Stimulated activated CD4-positive, alpha-beta T cell treated with anti-CD3 and anti-CD28 coated beads, Interleukin-15, amount 100 ng/mL, for 1 hour (primary cell): ENCODE results near the gene PRKCZ.
A peak's percentile ranks its signal among the peaks of the same experiment; 100 is the strongest.
"Not testable (repeated sequence)": the region's sequence is repeated elsewhere in the genome, so short reads cannot be mapped to it uniquely, and the experiment has no call there.

Experiments used
- DNase-seq, 2 donors: peaks; one replicate each; pipeline ENCODE4 v3.0.0-alpha.2; 2020; ENCODE audit warnings: low read depth in 1 of 2, low spot score in 1 of 2

PRKCZ gene

DNA sequence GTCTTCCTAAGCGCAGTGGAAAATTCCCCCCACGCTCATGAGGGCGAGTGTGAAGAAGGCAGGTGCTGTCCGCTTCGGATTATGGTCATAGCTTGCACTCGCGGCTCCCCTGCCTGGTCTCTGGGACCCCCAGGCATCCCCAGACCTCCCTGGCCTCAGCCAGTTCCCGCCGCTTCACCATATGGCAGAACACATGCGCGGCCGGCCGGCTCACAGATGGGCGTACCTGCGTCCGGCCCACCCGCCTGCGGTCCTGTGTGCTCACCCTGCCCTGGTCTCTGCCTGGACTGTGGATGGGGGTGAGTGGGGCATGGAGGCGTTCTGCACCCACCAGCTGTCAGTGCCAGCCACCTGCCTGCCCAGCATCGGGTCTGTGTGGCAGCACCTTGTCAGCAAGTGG lies 34.1 kb downstream of the PRKCZ start:
- no peak for DNase-seq

DNA sequence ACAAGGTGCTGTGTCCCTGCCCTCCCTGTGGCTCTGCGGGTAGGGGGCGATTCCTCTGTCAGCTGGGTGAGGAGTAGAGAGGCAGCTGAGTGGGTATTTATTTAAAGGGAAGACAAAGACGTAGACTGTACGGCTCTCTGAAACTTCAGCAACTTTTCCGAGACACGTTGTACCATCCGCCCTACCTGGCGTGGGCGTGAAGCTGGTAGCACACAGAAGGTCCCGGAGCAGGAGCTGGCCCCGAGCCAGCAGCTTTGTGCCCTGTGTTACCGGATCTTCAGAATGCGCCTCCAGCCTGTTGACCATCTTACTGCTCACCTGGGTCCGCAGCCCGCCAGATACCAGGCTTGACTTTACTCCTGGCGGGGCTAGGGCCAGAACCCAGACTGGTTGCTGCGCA lies 34.9 kb downstream of the PRKCZ start:
- DNase-seq, result no peak

DNA sequence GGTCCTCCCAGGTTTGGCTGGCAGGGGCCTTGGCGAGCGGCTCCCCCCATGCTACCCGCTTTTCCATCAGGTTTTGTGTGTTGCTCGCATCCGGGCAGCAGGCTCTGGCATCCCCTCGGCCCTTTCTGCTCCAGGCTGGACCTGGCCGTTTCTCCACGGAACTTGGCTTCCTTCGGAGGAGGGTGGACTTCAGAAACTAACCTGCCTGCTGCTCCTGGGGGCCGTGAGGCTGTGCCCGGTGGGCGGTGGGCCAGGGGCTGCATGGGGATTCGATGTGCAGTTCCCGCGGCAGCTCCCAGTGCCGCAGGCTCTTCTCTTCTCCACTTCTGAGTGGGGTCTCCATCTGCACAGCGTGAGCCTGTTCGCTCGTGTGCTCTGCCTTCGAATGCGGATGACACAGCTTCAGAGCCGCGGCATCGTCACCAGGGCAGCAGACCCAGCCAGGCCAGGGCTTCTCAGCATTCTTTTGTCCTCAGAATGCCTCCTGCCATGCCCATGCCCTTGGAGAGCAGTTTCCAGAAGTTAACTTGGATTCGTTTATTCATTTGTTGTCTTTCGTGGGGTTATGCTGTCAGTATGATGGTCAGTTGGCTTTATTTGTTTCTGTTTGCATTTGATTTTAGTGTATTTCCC lies 36.4 kb downstream of the PRKCZ start:
- DNase-seq, result no peak

DNA sequence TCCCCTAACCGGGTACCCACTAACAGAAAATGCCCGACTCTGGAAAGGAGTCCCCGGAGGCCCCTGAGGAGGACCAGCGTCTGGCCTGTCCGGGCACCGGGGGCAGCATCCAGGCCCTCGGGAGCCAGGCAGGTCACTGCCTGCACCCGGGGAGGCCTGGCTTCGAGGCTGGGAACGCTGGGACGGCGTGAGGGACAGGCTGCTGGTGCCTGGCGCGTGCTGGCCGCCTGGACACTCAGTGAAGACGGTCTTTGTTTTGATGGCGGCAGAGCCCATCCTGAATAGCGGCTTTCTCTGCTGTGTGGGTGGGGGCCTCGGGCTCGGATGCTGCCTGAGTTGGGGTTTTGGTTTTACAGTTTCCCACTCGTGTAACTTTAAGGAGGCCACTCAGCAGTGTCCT lies 37.6 kb downstream of the PRKCZ start:
- DNase-seq, result no peak

DNA sequence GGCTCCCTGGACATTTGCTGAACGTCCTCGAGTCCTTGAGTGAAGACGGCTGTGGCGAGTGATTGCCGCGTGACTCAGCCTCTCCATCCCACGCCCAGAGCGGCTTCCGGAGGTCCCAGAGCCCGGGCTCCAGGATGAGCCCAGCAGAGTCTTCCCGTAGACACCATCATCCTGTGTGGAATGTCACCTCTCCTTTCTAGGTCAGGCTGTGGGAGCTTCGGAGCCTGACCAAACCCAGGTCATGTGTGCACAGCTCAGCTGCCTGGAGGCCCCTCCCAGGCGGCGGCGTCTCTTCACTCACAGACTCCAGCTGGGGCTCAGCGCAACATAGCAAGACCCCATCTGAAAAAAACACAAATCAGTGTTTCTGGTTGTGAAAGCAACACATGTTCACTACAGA lies 38.2 kb downstream of the PRKCZ start:
- DNase-seq, result no peak

DNA sequence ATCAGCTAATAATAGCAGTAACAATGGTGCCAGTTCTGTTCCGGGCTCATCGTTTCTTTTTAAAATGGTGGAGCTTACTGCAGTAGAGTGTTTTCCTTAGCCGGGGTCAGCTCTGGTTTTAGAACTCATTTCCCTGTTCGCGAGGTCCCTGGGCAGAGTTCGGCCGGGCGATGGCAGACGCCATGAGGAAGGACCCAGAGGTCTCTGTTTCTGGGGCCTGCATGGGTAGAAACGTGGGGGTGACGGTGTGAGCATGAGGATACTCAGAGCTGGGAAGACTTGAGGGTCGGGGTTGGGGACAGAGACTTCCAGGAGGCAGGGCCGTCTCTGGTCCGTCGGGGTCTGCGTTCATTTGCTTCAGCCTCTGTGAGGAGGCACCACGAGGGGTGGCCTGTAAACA lies 38.8 kb downstream of the PRKCZ start:
- DNase-seq, result no peak

DNA sequence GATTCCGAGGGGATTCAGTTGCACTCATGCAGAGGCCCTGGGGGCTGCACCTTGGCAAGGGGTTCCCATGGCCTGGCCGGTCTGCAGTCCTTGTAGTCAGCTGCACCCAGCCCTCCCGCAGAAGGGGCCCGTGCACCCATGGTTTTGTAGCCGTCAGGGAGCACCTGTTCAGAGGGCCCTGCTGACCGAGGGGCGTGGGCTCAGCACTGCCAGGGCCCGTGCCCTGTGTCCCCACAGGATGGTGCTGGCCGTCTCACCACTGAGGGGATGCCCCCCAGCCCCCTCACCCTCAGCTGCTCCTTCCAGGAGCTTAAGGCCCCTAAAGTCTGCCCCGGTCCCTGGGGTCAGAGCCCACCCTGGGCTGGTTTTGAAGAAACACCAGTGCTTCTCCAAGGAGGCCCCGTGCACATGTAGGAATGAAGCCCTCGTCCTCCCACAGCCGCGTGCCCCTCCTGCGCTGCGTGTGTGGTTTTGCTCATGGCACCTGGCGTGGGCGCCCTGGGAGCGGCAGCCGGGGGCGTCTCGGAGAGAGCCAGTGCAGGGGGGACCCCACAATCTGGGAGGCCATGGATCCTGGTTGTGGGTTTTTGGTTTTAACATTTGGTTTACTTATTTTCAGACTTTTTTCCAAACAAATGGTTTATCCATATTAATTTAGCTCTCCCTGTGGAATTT lies 40.1 kb downstream of the PRKCZ start:
- DNase-seq, result no peak

DNA sequence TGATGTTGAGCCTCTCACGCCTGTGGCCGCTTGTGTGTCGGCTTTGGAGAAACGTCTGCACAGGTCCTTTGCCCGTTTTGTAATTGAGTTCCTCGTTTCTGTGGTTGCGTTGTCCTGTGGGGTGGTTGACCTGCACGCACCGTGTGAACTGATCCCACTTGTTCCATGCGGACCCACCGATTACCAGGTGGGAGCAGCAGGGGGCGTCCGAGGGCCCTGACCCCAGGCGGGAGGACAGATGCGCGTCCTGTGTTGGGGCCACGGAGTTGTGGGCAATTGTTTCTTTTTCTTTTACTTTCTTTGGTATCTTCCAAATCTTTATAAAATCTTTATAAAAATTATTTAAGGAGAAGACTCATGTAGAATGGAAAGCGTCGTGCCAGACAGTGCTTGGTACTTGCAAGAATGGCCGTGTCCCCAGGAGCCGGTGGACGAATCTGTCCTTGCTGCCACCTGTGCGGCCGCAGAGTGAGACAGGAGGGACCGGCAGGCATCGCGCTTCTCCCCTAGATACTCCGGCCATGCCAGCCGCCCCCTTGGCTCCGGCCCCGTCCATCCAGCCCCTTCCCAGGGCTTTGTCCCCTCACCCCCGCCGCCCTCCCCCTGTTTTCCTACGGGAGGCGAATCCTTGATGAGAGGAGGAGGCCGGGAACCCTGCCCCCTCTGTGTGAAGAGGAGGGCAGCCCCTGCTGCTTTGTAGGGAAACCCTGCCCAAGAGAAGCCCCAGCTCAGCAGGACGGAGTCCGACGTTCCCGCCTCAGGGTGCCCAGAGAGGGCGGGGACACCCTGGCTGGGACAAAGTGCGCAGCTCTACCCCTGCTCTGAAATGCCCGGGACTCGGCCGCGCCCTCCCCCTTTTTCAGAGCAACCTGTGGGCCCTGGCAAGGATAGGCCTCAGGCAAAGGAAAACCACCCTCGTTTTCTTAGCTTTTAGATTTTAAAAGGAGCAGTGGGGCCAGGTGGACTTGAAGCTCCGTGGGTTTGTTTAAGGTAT lies 41.7 kb downstream of the PRKCZ start:
- DNase-seq, result peak; percentile 13 to 23

DNA sequence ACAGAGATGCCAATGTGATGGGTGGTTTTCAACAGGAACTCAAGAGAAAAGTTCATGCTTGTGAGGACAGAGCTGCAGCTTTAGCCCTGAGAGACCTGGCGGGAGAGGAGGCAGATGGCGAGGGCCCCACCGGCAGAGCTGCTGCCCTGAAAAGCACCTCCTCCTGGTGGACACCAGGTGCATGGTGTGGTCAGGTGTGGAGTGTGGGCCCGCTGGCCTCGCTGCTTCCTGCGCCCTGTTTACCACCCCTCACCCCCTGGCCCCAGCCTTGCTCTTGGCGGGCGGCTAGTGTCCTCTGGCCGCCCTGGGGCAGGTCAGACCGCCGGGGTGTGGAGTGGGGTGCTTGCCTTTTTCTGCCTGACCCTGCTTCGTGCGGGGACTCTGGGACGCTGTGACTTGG lies 42.8 kb downstream of the PRKCZ start:
- DNase-seq, result no peak

DNA sequence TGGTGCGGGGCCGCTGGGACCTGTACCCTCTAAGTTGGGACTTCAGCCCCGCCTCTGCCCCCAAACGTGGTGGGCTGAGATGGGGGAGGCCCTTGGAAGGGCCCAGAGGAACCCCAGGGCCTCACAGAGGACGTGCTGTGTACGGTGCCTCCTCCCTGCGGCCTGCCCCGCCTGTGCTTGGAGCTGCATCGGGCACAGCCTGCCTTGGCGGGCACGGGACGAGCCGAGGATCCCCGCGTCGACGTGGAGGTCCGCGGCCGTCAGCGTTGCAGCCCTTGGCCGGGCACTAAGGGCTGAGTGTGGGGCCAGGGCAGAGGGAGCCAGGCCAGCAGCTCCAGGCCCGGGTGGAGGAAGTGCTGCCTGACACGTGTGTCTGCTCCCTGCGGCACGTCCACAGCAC lies 43.4 kb downstream of the PRKCZ start:
- DNase-seq, result no peak

DNA sequence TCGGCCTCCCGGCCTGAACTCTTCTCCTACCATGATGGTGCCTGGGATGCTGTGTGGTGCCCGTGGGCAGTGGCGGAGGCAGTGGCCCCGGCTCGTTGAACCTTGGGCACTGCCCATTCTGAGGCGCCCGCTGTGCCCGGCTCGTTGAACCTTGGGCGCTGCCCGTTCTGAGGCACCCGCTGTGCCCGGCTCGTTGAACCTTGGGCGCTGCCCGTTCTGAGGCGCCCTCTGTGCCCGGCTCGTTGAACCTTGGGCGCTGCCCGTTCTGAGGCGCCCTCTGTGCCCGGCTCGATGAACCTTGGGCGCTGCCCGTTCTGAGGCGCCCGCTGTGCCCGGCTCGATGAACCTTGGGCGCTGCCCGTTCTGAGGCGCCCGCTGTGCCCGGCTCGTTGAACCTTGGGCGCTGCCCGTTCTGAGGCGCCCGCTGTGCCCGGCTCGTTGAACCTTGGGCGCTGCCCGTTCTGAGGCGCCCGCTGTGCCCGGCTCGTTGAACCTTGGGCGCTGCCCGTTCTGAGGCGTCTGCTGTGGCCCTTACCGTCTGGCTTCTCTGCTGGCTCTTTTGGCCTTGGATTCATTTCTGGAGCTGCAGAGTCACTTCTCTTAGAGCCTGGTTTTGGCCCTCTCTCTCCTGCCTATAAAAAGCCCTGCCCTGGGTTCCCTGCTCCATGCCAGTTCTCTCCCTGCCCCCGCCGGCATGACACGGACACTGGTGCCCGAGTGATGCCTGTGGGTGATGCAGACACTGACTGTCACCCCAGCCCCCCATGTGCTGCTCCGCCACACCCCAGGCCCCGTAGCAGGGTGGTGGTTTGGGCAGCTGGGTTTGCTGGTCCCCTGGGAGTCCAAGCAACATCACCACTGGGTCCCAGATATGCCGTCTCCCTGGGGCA lies 44.3 kb downstream of the PRKCZ start:
- not testable (repeated sequence) for DNase-seq

DNA sequence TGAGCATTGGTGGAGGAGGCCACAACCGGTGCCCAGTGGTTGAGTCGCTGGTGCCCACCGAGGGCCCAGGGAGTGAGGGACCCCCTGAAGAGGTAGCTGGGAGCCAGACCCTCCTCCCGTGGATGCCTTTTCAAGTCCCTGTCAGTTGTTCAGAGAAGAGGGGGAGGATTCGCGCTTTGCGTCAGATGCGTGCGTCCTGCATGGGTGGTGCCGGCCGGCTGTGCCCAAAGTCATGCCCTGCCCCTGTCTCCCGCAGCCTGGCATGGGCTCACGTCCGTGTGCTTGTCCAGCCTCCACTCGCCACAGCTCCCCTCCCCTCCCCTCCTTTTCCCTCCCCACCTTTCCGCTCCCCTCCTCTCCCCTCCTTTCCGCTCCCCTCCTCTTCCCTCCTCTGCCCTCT lies 45.2 kb downstream of the PRKCZ start:
- DNase-seq, result no peak

DNA sequence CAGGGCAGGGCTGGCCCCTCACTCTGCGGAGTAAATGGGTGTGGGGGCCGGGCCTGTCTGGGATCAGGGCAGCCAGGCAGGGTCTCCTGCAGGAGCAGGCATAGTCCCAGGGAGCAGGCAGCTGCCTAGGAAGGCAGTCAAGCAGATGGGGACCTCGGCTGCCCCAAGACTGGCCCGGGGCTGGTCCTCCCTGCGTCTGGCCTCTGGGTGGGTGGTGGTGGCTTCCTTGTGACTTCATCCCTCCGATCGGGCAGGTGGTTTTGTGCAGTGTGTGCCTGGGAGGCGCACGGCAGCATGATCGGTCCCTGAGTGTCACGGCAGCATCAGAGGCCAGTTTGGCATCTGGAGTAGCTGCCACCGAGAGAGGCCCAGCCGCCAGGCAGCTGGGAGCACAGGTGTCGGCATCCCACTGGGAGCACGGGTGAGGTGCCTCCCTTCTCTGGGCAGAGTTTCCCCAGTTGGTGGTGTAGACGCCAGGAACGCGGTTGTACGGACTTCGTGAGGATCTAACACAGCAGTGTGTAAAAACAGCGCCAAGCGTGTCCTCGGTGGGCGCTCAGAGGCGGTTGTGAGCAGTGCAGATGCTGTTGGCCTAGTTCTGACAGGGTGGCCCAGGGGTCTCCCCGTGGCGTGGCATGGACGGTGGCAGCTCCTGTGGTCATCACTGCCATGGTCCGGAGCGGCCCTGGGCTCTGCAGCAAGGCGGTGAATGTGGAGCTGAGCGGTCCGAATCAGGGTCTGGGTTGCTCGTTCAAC lies 45.9 kb downstream of the PRKCZ start:
- DNase-seq, result no peak

DNA sequence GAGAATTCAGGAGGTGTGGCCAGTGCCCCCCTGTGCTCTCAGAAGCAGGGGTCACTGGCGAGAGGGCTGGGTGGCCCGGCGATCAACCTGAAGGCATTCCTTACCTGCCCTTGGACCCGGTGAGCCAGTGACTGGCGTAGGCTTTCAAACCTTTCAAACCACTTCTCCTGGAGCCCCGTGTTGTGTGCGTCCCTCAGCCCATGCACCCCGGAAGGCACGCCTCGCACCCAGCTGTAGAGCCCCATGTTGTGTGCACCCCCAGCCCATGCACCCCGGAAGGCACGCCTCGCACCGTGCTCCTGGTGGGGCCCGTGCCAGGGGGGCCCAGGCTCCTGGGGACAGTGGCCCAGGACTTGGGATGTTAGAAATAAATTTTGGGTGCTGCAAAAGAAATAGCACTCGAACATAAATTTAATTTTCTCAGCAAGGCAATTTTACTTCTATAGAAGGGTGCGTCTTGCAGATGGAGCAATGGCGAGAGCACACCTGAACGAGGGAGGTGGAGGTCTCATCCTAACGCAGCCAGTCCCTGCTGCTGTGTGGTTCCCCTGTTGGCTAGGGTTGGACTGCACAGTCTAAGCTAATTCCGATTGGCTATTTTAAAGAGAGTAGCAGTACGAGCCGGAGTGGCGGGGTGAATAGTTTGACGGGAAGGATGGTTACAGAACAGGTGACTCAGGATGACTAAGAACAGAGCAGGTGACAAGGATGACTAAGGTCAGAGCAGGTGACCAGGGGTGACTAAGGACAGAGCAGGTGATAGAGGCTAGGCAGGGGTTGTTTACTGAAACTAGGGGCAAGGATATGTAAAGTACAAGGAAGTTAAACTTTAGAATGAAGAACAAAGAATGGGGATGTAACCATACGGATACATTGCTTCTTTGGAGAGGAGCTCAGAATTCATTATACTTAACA lies 47.4 kb downstream of the PRKCZ start:
- no peak for DNase-seq

DNA sequence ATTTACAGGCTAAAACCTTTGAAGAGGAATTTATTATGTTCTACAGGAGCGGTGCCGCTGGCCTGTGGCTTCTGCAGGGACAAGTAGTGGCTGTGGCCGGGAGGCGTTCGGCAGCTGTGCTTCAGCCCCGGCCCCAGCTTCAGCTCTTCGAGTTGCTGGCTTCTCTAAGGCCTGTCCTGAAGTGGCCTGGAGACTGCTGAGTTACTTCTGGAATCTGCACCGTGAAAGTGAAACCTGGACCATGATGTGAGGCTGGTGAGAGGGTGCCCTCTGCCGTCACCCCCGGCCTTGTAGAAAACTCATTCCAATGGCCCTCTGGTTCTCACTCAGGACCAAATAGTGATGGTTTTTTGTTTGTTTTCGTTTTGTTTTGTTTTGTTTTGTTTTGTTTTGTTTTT lies 48.1 kb downstream of the PRKCZ start:
- DNase-seq, result no peak

DNA sequence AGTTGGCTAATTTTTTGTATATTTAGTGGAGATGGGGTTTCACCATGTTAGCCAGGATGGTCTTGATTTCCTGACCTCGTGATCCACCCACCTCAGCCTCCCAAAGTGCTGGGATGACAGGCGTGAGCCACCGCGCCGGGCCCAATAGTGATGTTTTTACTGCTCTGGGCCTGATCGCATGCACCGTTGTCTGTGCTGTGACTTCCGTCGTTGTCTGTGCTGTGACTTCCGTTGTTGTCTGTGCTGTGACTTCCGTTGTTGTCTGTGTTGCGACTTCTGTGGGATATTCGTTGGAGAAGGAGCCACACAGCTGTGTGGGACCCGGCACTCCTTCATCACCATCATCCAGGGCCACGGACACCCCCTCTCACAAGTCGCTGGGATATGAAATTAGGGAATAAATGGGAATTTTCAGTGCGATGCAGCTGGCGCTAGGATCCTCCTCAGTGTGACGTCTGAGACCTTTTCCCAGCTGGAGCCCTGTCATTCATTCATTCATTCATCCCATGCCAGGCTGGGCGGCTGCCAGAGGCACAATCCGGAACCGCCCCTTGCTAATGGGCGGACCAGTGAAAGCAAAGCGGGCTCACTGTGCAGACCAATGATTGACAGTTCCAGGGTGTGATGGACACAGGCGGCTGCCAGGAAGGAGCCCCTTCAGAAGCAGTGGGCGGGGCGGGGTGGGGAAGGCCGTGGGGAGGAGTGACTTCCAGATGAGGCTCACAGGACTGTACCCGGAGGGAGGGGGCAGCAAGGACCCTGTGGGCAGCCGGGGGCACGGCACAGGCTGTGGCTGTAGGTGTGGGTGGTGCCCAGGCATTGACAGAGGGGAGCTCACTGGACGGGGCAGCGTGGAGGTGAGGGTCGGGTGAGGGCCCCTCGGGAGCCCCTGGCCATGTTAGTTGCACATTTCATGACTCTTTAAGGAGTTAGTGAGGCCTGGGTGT lies 48.9 kb downstream of the PRKCZ start:
- no peak for DNase-seq

DNA sequence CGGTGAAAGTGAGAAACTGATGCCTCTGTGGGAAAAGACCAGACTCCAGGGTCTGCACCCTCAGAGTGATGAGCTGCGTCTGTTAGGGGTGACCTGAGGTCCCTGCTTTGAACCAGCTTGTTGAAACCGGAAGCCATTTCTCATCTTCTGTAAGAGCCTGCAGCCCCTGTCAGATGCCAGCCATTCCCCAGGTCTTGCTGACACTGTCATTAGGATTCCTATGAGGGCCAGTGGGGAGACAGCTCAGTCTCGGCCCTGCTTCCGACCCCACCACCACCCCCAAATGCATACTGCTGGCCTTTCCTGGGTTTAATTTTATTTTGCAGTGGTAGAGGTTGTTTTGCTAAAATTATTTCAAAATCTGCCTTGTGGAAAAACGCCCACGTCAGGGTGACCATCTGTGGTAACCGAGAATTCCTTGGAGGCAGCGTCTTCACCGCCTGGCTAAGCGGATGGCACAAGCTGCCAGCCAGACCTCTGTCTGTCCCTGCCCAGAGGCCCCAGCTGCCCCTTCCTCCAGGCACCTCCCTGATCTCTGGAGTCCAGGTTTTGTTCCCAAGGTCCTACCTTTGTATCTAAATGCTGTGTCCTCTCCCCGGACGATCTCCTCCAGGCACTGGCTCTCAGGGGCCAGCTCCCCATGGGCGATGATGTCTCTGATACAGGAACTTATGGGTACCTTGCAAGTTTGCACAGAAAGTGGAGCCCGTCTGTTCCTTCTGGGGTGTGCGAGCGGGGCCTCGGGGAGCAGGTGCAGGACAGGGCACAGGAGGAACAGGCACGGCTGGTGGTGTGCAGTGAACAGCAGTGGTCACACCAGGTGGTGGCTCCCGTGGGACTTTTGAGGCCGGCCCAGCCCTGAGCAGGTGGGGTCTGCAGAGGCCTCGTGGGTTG lies 49.9 kb downstream of the PRKCZ start:
- DNase-seq, result no peak
